Ishikawa (cell line): ENCODE results near the gene CASP8.

Source experiments
- CEBPB ChIP-seq: IDR thresholded peaks from 2 replicates; pipeline ENCODE4 v1.6.1; 2012
- CREB1 ChIP-seq: IDR thresholded peaks from 2 replicates; pipeline ENCODE4 v1.6.1; 2012; ENCODE audit warnings: low read depth
- EGR1 ChIP-seq: IDR thresholded peaks from 2 replicates; pipeline ENCODE4 v1.6.1; 2012
- EP300 ChIP-seq: IDR thresholded peaks from 2 replicates; pipeline ENCODE4 v1.6.1; 2012; ENCODE audit warnings: borderline replicate concordance
- FOXM1 ChIP-seq: IDR thresholded peaks from 2 replicates; pipeline ENCODE4 v1.6.1; 2012; ENCODE audit warnings: low read depth, borderline replicate concordance
- NFIC ChIP-seq: IDR thresholded peaks from 2 replicates; pipeline ENCODE4 v1.6.1; 2012
- RAD21 ChIP-seq: IDR thresholded peaks from 2 replicates; pipeline ENCODE4 v1.6.1; 2012; ENCODE audit warnings: low read depth
- TAF1 ChIP-seq: IDR thresholded peaks from 2 replicates; pipeline ENCODE4 v1.6.1; 2012; ENCODE audit warnings: low read depth, mild to moderate bottlenecking
- TCF12 ChIP-seq: IDR thresholded peaks from 2 replicates; pipeline ENCODE4 v1.6.1; 2012; ENCODE audit warnings: low read depth
- TEAD4 ChIP-seq: IDR thresholded peaks from 2 replicates; pipeline ENCODE4 v1.6.1; 2012
- YY1 ChIP-seq: IDR thresholded peaks from 2 replicates; pipeline ENCODE4 v1.6.1; 2012; ENCODE audit warnings: low read depth
- ZBTB7A ChIP-seq: IDR thresholded peaks from 2 replicates; pipeline ENCODE4 v1.6.1; 2012; ENCODE audit warnings: low read depth
- TF ChIP-seq, protein P1 (sequence below): IDR thresholded peaks from 2 replicates; pipeline ENCODE4 v1.6.1; 2012; ENCODE audit warnings: low read depth, mild to moderate bottlenecking
- TF ChIP-seq, protein P2 (sequence below): IDR thresholded peaks from 2 replicates; pipeline ENCODE4 v1.6.1; 2012
- TF ChIP-seq, protein P3 (sequence below): IDR thresholded peaks from 2 replicates; pipeline ENCODE4 v1.6.1; 2012

Gene CASP8

DNA sequence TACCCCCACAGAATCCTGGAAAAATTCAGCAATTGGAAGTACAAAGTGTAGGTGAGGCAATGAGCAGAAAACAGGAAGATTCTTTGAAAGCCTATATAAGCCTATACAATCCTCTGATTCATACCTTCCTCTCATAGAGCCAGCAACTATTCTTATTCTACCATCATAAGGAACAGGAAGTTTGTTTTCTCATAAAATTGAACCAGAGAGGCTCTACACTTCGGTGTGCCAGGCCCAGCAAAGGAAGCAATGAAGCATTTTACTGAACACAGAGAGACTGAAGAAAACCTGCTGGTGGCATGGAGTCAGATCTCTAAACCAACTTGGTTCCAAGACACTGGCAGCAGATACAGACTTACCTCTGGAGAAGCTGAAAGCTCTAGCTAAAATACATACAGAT, 18.7 kb downstream of the CASP8 start:
- TF ChIP-seq CREB1 (no peak), YY1 (no peak)
- TF ChIP-seq, protein P1, sequence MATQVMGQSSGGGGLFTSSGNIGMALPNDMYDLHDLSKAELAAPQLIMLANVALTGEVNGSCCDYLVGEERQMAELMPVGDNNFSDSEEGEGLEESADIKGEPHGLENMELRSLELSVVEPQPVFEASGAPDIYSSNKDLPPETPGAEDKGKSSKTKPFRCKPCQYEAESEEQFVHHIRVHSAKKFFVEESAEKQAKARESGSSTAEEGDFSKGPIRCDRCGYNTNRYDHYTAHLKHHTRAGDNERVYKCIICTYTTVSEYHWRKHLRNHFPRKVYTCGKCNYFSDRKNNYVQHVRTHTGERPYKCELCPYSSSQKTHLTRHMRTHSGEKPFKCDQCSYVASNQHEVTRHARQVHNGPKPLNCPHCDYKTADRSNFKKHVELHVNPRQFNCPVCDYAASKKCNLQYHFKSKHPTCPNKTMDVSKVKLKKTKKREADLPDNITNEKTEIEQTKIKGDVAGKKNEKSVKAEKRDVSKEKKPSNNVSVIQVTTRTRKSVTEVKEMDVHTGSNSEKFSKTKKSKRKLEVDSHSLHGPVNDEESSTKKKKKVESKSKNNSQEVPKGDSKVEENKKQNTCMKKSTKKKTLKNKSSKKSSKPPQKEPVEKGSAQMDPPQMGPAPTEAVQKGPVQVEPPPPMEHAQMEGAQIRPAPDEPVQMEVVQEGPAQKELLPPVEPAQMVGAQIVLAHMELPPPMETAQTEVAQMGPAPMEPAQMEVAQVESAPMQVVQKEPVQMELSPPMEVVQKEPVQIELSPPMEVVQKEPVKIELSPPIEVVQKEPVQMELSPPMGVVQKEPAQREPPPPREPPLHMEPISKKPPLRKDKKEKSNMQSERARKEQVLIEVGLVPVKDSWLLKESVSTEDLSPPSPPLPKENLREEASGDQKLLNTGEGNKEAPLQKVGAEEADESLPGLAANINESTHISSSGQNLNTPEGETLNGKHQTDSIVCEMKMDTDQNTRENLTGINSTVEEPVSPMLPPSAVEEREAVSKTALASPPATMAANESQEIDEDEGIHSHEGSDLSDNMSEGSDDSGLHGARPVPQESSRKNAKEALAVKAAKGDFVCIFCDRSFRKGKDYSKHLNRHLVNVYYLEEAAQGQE: no peak

GRCh38 chr2:201280191-201281040, 20.1 kb downstream of the CASP8 start:
- TF ChIP-seq EP300 (no peak), CEBPB (no peak), FOXM1 (no peak), ZBTB7A (no peak), RAD21 (no peak), TEAD4 (no peak)

DNA sequence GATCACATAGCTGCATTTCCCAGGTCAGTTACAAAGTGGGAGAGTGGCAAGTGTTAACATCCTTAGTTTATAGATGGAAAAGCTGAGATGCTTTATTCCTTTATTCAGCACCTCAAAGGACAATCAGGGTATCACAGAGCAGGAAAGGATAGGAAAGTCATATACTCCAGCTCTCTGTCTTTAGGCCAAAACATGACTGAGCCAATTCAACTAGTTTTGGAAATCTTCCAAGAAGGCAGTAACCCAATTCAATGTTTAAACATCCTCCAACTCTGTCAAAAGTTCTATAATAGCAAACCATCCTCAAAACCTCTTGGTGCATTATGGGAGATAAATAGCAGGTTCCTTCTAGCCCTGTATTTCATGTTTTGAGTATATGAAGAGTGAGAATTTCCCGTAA, 25.2 kb downstream of the CASP8 start:
- no peak for TF ChIP-seq ZBTB7A
- no peak for TF ChIP-seq CEBPB
- TF ChIP-seq, protein P1: no peak
- TF ChIP-seq RAD21: no peak
- TF ChIP-seq TCF12: no peak
- TF ChIP-seq EGR1: no peak
- no peak for TF ChIP-seq NFIC
- TF ChIP-seq, protein P2, sequence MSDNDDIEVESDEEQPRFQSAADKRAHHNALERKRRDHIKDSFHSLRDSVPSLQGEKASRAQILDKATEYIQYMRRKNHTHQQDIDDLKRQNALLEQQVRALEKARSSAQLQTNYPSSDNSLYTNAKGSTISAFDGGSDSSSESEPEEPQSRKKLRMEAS: no peak
- TF ChIP-seq, protein P3, sequence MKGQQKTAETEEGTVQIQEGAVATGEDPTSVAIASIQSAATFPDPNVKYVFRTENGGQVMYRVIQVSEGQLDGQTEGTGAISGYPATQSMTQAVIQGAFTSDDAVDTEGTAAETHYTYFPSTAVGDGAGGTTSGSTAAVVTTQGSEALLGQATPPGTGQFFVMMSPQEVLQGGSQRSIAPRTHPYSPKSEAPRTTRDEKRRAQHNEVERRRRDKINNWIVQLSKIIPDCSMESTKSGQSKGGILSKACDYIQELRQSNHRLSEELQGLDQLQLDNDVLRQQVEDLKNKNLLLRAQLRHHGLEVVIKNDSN: no peak
- TF ChIP-seq CREB1: no peak
- TF ChIP-seq EP300: no peak
- TF ChIP-seq TEAD4: no peak
- no peak for TF ChIP-seq FOXM1

- TF ChIP-seq FOXM1 (no peak), CREB1 (no peak), NFIC (no peak), TAF1 (no peak), CEBPB (no peak), ZBTB7A (no peak)
- TF ChIP-seq, protein P1: no peak
Observed at GRCh38 chr2:201298462-201299052, 38.2 kb downstream of the CASP8 start.

GRCh38 chr2:201307876-201308275, 47.5 kb downstream of the CASP8 start:
- TF ChIP-seq, protein P2: no peak
- no peak for TF ChIP-seq TAF1
- TF ChIP-seq RAD21: no peak
- TF ChIP-seq EP300: no peak
- no peak for TF ChIP-seq TEAD4
- no peak for TF ChIP-seq TCF12
- TF ChIP-seq FOXM1: no peak
- TF ChIP-seq YY1: no peak
- no peak for TF ChIP-seq EGR1
- TF ChIP-seq, protein P3: no peak
- no peak for TF ChIP-seq CEBPB
- TF ChIP-seq NFIC: no peak
- no peak for TF ChIP-seq ZBTB7A
- TF ChIP-seq, protein P1: no peak
- no peak for TF ChIP-seq CREB1
